K562 (cell line): ENCODE results near the gene P4HTM. TPM values are rescaled to one million over a fixed set of nuclear protein-coding genes. Genes with fewer than 3 reads are reported as not detected.
A peak's percentile ranks its signal among the peaks of the same experiment; 100 is the strongest.

Experiments
- CBFA2T3 ChIP-seq: fragments of 450-650 bp; IDR thresholded peaks from 2 replicates; pipeline ENCODE4 v1.6.1; 2017
- CCNT2 ChIP-seq: IDR thresholded peaks from 2 replicates; pipeline ENCODE4 v1.6.1; 2011; ENCODE audit warnings: borderline replicate concordance, low read depth, mild to moderate bottlenecking, moderate library complexity, mixed read lengths, low read length; ENCODE audit not compliant: insufficient read length; ENCODE audit errors: extremely low read depth
- FOXK2 ChIP-seq, 2 experiments: fragments of 450-650 bp; IDR thresholded peaks in 1 of 2; conservative IDR thresholded peaks in 1 of 2; 2 replicates each; pipeline ENCODE4 v1.6.1; 2016; ENCODE audit warnings: low read depth in 2 of 2, mild to moderate bottlenecking in 1 of 2
- KDM1A ChIP-seq, 2 experiments: fragments of 450-650 bp; IDR thresholded peaks; 2 replicates each; pipeline ENCODE4 v1.6.1; 2016; ENCODE audit warnings: mild to moderate bottlenecking in 2 of 2
- LARP7 ChIP-seq: fragments of 450-650 bp; IDR thresholded peaks from 2 replicates; pipeline ENCODE4 v1.6.1; 2016
- MXD1 ChIP-seq: fragments of 250-450 bp; sonication (Bioruptor Pico); IDR thresholded peaks from 2 replicates; pipeline ENCODE4 v1.8.0; 2021; ENCODE audit warnings: borderline replicate concordance, mild to moderate bottlenecking, moderate library complexity; ENCODE audit not compliant: poor library complexity, severe bottlenecking
- MXI1 ChIP-seq: IDR thresholded peaks from 2 replicates; pipeline ENCODE4 v1.6.1; 2011; ENCODE audit warnings: low read depth, mild to moderate bottlenecking, improper control_type of control experiment, low read length
- PHF20 ChIP-seq: fragments of 450-650 bp; IDR thresholded peaks from 2 replicates; pipeline ENCODE4 v1.6.1; 2018; ENCODE audit not compliant: partially characterized antibody
- PTBP1 ChIP-seq: fragments of 200-400 bp; formaldehyde crosslinking; IDR thresholded peaks from 2 replicates; pipeline ENCODE4 v1.6.1; 2017; ENCODE audit warnings: low read depth, low read length
- PYGO2 ChIP-seq: fragments of 450-650 bp; IDR thresholded peaks from 2 replicates; pipeline ENCODE4 v1.6.1; 2016; ENCODE audit warnings: mild to moderate bottlenecking, missing genetic modification characterization, moderate library complexity, missing compliant biosample characterization
- RBBP5 ChIP-seq: fragments of 200-600 bp; sonication (generic); IDR thresholded peaks from 2 replicates; pipeline ENCODE4 v1.6.1; 2012; ENCODE audit warnings: borderline replicate concordance, mild to moderate bottlenecking, low read length, control low read depth, inconsistent platforms; ENCODE audit not compliant: insufficient read depth, poor library complexity, severe bottlenecking
- STAT5A ChIP-seq: IDR thresholded peaks from 2 replicates; pipeline ENCODE4 v1.6.1; 2012; ENCODE audit warnings: low read length, inconsistent platforms, borderline replicate concordance
- ZFX ChIP-seq: sonication (generic); formaldehyde crosslinking; IDR thresholded peaks from 2 replicates; pipeline ENCODE4 v1.8.0; 2022; ENCODE audit warnings: mild to moderate bottlenecking, missing genetic modification reagents, moderate library complexity
- ZNF23 ChIP-seq: fragments of 250-450 bp; sonication (Bioruptor Pico); IDR thresholded peaks from 2 replicates; pipeline ENCODE4 v1.4.0; 2020; ENCODE audit warnings: mild to moderate bottlenecking
- ZNF41 ChIP-seq: fragments of 250-450 bp; sonication (Bioruptor Pico); conservative IDR thresholded peaks from 2 replicates; pipeline ENCODE4 v1.4.0; 2020; ENCODE audit warnings: mild to moderate bottlenecking
- ZNF707 ChIP-seq: fragments of 250-450 bp; sonication (Bioruptor Pico); conservative IDR thresholded peaks from 2 replicates; pipeline ENCODE4 v1.8.0; 2022; ENCODE audit warnings: inconsistent platforms, mild to moderate bottlenecking, moderate library complexity
- polyA plus RNA-seq, 8 experiments: library from polyadenylated mRNA; depleted of rRNA in 4 of 8; stranded (reverse) in 5 of 8; unstranded in 3 of 8; fragments of >200 nt; fragmentation: Nextera tagmentation in 2 of 8; fragmentation: Illumina TruSeq in 1 of 8; extraction: Ambion mirVana in 2 of 8; extraction: Trizol in 1 of 8; gene quantifications; 2 replicates each; pipeline versions ENCODE4 v1.2.1 to v1.2.3, GENCODE V29; 2011 to 2014; ENCODE audit warnings: inconsistent platforms in 1 of 8, missing spikeins in 1 of 8
- total RNA-seq, 7 experiments: library from RNA; depleted of rRNA in 6 of 7; stranded (reverse); fragments of >200 nt in 6 of 7; fragmentation: Illumina TruSeq in 2 of 7; extraction: Trizol in 2 of 7; gene quantifications; 2 replicates each; pipeline versions ENCODE4 v1.2.1 to v1.2.3, GENCODE V29; 2011 to 2021; ENCODE audit warnings: low replicate concordance in 1 of 7
- TF ChIP-seq, protein P1 (sequence below): fragments of 250-450 bp; sonication (Bioruptor Pico); IDR thresholded peaks from 2 replicates; pipeline ENCODE4 v1.5.1; 2021; ENCODE audit warnings: mild to moderate bottlenecking
- TF ChIP-seq, protein P2 (sequence below): sonication (generic); formaldehyde crosslinking; IDR thresholded peaks from 2 replicates; pipeline ENCODE4 v1.8.1; 2023; ENCODE audit warnings: missing genetic modification reagents, mild to moderate bottlenecking, borderline replicate concordance
- TF ChIP-seq, protein P3 (sequence below): fragments of 450-650 bp; formaldehyde crosslinking; IDR thresholded peaks from 2 replicates; pipeline ENCODE4 v1.4.0; 2020; ENCODE audit warnings: mild to moderate bottlenecking, mixed read lengths

Gene P4HTM
- total and polyA plus RNA-seq, 9 of the 15 experiments (the other 6 are each of a cell fraction or from before 2014, with no cell fraction given): 0.09 to 0.66 (median 0.25) TPM; not detected in 2

- TF ChIP-seq, protein P1, sequence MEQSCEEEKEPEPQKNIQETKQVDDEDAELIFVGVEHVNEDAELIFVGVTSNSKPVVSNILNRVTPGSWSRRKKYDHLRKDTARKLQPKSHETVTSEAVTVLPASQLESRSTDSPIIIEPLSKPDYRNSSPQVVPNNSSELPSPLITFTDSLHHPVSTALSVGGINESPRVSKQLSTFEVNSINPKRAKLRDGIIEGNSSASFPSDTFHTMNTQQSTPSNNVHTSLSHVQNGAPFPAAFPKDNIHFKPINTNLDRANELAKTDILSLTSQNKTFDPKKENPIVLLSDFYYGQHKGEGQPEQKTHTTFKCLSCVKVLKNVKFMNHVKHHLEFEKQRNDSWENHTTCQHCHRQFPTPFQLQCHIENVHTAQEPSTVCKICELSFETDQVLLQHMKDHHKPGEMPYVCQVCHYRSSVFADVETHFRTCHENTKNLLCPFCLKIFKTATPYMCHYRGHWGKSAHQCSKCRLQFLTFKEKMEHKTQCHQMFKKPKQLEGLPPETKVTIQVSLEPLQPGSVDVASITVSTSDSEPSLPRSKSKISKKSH: no peak
- TF ChIP-seq, protein P2, sequence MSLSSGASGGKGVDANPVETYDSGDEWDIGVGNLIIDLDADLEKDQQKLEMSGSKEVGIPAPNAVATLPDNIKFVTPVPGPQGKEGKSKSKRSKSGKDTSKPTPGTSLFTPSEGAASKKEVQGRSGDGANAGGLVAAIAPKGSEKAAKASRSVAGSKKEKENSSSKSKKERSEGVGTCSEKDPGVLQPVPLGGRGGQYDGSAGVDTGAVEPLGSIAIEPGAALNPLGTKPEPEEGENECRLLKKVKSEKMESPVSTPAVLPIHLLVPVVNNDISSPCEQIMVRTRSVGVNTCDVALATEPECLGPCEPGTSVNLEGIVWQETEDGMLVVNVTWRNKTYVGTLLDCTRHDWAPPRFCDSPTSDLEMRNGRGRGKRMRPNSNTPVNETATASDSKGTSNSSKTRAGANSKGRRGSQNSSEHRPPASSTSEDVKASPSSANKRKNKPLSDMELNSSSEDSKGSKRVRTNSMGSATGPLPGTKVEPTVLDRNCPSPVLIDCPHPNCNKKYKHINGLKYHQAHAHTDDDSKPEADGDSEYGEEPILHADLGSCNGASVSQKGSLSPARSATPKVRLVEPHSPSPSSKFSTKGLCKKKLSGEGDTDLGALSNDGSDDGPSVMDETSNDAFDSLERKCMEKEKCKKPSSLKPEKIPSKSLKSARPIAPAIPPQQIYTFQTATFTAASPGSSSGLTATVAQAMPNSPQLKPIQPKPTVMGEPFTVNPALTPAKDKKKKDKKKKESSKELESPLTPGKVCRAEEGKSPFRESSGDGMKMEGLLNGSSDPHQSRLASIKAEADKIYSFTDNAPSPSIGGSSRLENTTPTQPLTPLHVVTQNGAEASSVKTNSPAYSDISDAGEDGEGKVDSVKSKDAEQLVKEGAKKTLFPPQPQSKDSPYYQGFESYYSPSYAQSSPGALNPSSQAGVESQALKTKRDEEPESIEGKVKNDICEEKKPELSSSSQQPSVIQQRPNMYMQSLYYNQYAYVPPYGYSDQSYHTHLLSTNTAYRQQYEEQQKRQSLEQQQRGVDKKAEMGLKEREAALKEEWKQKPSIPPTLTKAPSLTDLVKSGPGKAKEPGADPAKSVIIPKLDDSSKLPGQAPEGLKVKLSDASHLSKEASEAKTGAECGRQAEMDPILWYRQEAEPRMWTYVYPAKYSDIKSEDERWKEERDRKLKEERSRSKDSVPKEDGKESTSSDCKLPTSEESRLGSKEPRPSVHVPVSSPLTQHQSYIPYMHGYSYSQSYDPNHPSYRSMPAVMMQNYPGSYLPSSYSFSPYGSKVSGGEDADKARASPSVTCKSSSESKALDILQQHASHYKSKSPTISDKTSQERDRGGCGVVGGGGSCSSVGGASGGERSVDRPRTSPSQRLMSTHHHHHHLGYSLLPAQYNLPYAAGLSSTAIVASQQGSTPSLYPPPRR (CRISPR knock-in tag): no peak
- TF ChIP-seq PTBP1: no peak
- no peak for TF ChIP-seq CBFA2T3
- TF ChIP-seq LARP7: no peak
- no peak for TF ChIP-seq ZNF41 (CRISPR knock-in tag)
- no peak for TF ChIP-seq MXI1
- TF ChIP-seq ZNF707 (CRISPR knock-in tag): no peak
- TF ChIP-seq MXD1 (CRISPR knock-in tag): no peak
- no peak for TF ChIP-seq STAT5A
- TF ChIP-seq FOXK2 (conservative IDR thresholded peaks at IDR 0.05 in 1 of 2, IDR thresholded peaks at IDR 0.05 in 1 of 2; ENCODE audit: low read depth in 2 of 2): no peak
- TF ChIP-seq ZFX (CRISPR knock-in tag): peak; percentile 89
- TF ChIP-seq ZNF23 (CRISPR knock-in tag): no peak
- TF ChIP-seq KDM1A (IDR thresholded peaks at IDR 0.05): no peak
- TF ChIP-seq, protein P3, sequence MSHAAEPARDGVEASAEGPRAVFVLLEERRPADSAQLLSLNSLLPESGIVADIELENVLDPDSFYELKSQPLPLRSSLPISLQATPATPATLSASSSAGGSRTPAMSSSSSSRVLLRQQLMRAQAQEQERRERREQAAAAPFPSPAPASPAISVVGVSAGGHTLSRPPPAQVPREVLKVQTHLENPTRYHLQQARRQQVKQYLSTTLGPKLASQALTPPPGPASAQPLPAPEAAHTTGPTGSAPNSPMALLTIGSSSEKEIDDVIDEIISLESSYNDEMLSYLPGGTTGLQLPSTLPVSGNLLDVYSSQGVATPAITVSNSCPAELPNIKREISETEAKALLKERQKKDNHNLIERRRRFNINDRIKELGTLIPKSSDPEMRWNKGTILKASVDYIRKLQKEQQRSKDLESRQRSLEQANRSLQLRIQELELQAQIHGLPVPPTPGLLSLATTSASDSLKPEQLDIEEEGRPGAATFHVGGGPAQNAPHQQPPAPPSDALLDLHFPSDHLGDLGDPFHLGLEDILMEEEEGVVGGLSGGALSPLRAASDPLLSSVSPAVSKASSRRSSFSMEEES (CRISPR knock-in tag): no peak
- peak; percentile 79 for TF ChIP-seq CCNT2
- no peak for TF ChIP-seq RBBP5
- peak; percentile 61 for TF ChIP-seq PHF20
- no peak for TF ChIP-seq PYGO2 (tag)
Measured at GRCh38 chr3:49021213-49021812, 31.3 kb downstream of the P4HTM start (continued).
